ENCODE data around the gene KDM2B.

KDM2B gene

GRCh38 chr12:121512561-121512960, 68.3 kb downstream of the KDM2B start:
- Histone ChIP-seq H3K4ac (ENCODE audit: low read length) (no peak overlapping the region), H4K8ac (ENCODE audit: low read depth, low read length) (no peak overlapping the region), H4K91ac (ENCODE audit: low read depth, low read length, poor library complexity) (no peak overlapping the region), H3K18ac (ENCODE audit: low read length) (no peak overlapping the region), H2BK5ac (ENCODE audit: low read length) (peak overlapping the region; percentile 78), H3K4me2 (ENCODE audit: insufficient read depth, low read length, poor library complexity, severe bottlenecking) (no peak overlapping the region), H3K27ac (replicated peaks; ENCODE audit: low read length) (no peak overlapping the region), H2AK5ac (ENCODE audit: low read depth, low read length) (no peak overlapping the region), H2BK12ac (ENCODE audit: low read length) (no peak overlapping the region), H3K4me3 (ENCODE audit: low read length in 2 of 2) (no peak overlapping the region), H3K23ac (ENCODE audit: low read depth, low read length, poor library complexity) (no peak overlapping the region), H3K4me1 (ENCODE audit: control insufficient read depth in 2 of 2, insufficient read depth in 1 of 2, low read depth in 1 of 2, low read length in 2 of 2) (peaks cover 0 to 2% of the 10 kb centered on the region in 2 donors), H3K27me3 (ENCODE audit: control insufficient read depth in 3 of 3, insufficient read depth in 3 of 3, low read depth in 1 of 3, low read length in 3 of 3) (no peaks in the 10 kb centered on the region), H3K9ac (ENCODE audit: low read depth, low read length, poor library complexity) (no peak overlapping the region), H3K9me3 (replicated peaks in 1 of 2; ENCODE audit: control insufficient read depth in 2 of 2, insufficient read depth in 1 of 2, low read depth in 1 of 2, low read length in 2 of 2) (peaks cover 0 to 11% of the 10 kb centered on the region in 2 donors), H2BK120ac (ENCODE audit: low read depth, low read length) (peak overlapping the region; percentile 65), H3K14ac (ENCODE audit: low read length) (no peak overlapping the region), H2BK15ac (ENCODE audit: low read length) (no peak overlapping the region), H3K79me1 (ENCODE audit: low read depth, low read length) (peaks cover 6% of the 10 kb centered on the region), H3K36me3 (replicated peaks in 1 of 2; ENCODE audit: control insufficient read depth in 2 of 2, insufficient read depth in 2 of 2, low read length in 2 of 2) (peaks cover 48 to 86% of the 10 kb centered on the region in 2 donors), H2AFZ (ENCODE audit: low read length) (no peak overlapping the region)
- no peak for DNase-seq (ENCODE audit: low spot score)
- no CpG with 5 or more reads among the region's 12 CpGs for WGBS, 2 donors (ENCODE audit: extremely low coverage in 2 of 2, insufficient read length in 2 of 2, insufficient replicate concordance in 1 of 2)

- H2BK5ac ChIP-seq (ENCODE audit: low read length): no peak overlapping the region
- H4K8ac ChIP-seq (ENCODE audit: low read depth, low read length): no peak overlapping the region
- no peak overlapping the region for H3K4ac ChIP-seq (ENCODE audit: low read length)
- H3K14ac ChIP-seq (ENCODE audit: low read length): no peak overlapping the region
- no peak overlapping the region for H2BK120ac ChIP-seq (ENCODE audit: low read depth, low read length)
- H3K36me3 ChIP-seq (replicated peaks in 1 of 2; ENCODE audit: control insufficient read depth in 2 of 2, insufficient read depth in 2 of 2, low read length in 2 of 2): peaks cover 48 to 89% of the 10 kb centered on the region in 2 donors
- no peak overlapping the region for H2BK12ac ChIP-seq (ENCODE audit: low read length)
- no peak overlapping the region for H2AFZ ChIP-seq (ENCODE audit: low read length)
- peaks cover 6% of the 10 kb centered on the region for H3K79me1 ChIP-seq (ENCODE audit: low read depth, low read length)
- H2AK5ac ChIP-seq (ENCODE audit: low read depth, low read length): no peak overlapping the region
- no peaks in the 10 kb centered on the region for H3K27me3 ChIP-seq (ENCODE audit: control insufficient read depth in 3 of 3, insufficient read depth in 3 of 3, low read depth in 1 of 3, low read length in 3 of 3)
- H3K9ac ChIP-seq (ENCODE audit: low read depth, low read length, poor library complexity): no peak overlapping the region
- no peak overlapping the region for H3K4me3 ChIP-seq (ENCODE audit: low read length in 2 of 2)
- no peak overlapping the region for H4K91ac ChIP-seq (ENCODE audit: low read depth, low read length, poor library complexity)
- no peak overlapping the region for H3K4me2 ChIP-seq (ENCODE audit: insufficient read depth, low read length, poor library complexity, severe bottlenecking)
- H3K18ac ChIP-seq (ENCODE audit: low read length): no peak overlapping the region
- H2BK15ac ChIP-seq (ENCODE audit: low read length): no peak overlapping the region
- H3K4me1 ChIP-seq (ENCODE audit: control insufficient read depth in 2 of 2, insufficient read depth in 1 of 2, low read depth in 1 of 2, low read length in 2 of 2): peaks cover 0 to 2% of the 10 kb centered on the region in 2 donors
- DNase-seq (ENCODE audit: low spot score): no peak
- peaks cover 0 to 10% of the 10 kb centered on the region in 2 donors for H3K9me3 ChIP-seq (replicated peaks in 1 of 2; ENCODE audit: control insufficient read depth in 2 of 2, insufficient read depth in 1 of 2, low read depth in 1 of 2, low read length in 2 of 2)
- H3K27ac ChIP-seq (replicated peaks; ENCODE audit: low read length): no peak overlapping the region
- no peak overlapping the region for H3K23ac ChIP-seq (ENCODE audit: low read depth, low read length, poor library complexity)
- whole genome bisulfite sequencing, 2 donors (ENCODE audit: extremely low coverage in 2 of 2, insufficient read length in 2 of 2, insufficient replicate concordance in 1 of 2): no CpG with 5 or more reads among the region's 12 CpGs
Measured at GRCh38 chr12:121511916-121512315, 68.9 kb downstream of the KDM2B start.

- Histone ChIP-seq H3K9me3 (replicated peaks in 1 of 2; ENCODE audit: control insufficient read depth in 2 of 2, insufficient read depth in 1 of 2, low read depth in 1 of 2, low read length in 2 of 2) (peaks cover 0 to 4% of the 10 kb centered on the region in 2 donors), H3K79me1 (ENCODE audit: low read depth, low read length) (peaks cover 6% of the 10 kb centered on the region), H2AK5ac (ENCODE audit: low read depth, low read length) (no peak overlapping the region), H3K18ac (ENCODE audit: low read length) (no peak overlapping the region), H2AFZ (ENCODE audit: low read length) (no peak overlapping the region), H3K27me3 (ENCODE audit: control insufficient read depth in 3 of 3, insufficient read depth in 3 of 3, low read depth in 1 of 3, low read length in 3 of 3) (no peaks in the 10 kb centered on the region), H2BK12ac (ENCODE audit: low read length) (no peak overlapping the region), H3K4ac (ENCODE audit: low read length) (no peak overlapping the region), H3K9ac (ENCODE audit: low read depth, low read length, poor library complexity) (no peak overlapping the region), H2BK15ac (ENCODE audit: low read length) (no peak overlapping the region), H3K27ac (replicated peaks; ENCODE audit: low read length) (no peak overlapping the region), H3K4me2 (ENCODE audit: insufficient read depth, low read length, poor library complexity, severe bottlenecking) (no peak overlapping the region), H3K14ac (ENCODE audit: low read length) (no peak overlapping the region), H3K4me1 (ENCODE audit: control insufficient read depth in 2 of 2, insufficient read depth in 1 of 2, low read depth in 1 of 2, low read length in 2 of 2) (peaks cover 0 to under 1% of the 10 kb centered on the region in 2 donors), H2BK120ac (ENCODE audit: low read depth, low read length) (no peak overlapping the region), H3K36me3 (replicated peaks in 1 of 2; ENCODE audit: control insufficient read depth in 2 of 2, insufficient read depth in 2 of 2, low read length in 2 of 2) (peaks cover 42 to 87% of the 10 kb centered on the region in 2 donors), H3K23ac (ENCODE audit: low read depth, low read length, poor library complexity) (no peak overlapping the region), H4K91ac (ENCODE audit: low read depth, low read length, poor library complexity) (no peak overlapping the region), H3K4me3 (ENCODE audit: low read length in 2 of 2) (no peak overlapping the region), H2BK5ac (ENCODE audit: low read length) (no peak overlapping the region), H4K8ac (ENCODE audit: low read depth, low read length) (no peak overlapping the region)
- WGBS, 2 donors (ENCODE audit: extremely low coverage in 2 of 2, insufficient read length in 2 of 2, insufficient replicate concordance in 1 of 2): no CpG with 5 or more reads among the region's 16 CpGs
- DNase-seq (ENCODE audit: low spot score): no peak
Measured at GRCh38 chr12:121509339-121509738, 71.5 kb downstream of the KDM2B start.

GRCh38 chr12:121508533-121508932, 72.3 kb downstream of the KDM2B start:
- Histone ChIP-seq H4K91ac (ENCODE audit: low read depth, low read length, poor library complexity) (no peak overlapping the region), H2BK15ac (ENCODE audit: low read length) (no peak overlapping the region), H3K23ac (ENCODE audit: low read depth, low read length, poor library complexity) (peak overlapping the region; percentile 37), H2BK12ac (ENCODE audit: low read length) (no peak overlapping the region), H3K4me3 (ENCODE audit: low read length in 2 of 2) (no peak overlapping the region), H3K9me3 (replicated peaks in 1 of 2; ENCODE audit: control insufficient read depth in 2 of 2, insufficient read depth in 1 of 2, low read depth in 1 of 2, low read length in 2 of 2) (peaks cover 0 to 4% of the 10 kb centered on the region in 2 donors), H3K27me3 (ENCODE audit: control insufficient read depth in 3 of 3, insufficient read depth in 3 of 3, low read depth in 1 of 3, low read length in 3 of 3) (no peaks in the 10 kb centered on the region), H2BK120ac (ENCODE audit: low read depth, low read length) (no peak overlapping the region), H4K8ac (ENCODE audit: low read depth, low read length) (no peak overlapping the region), H3K4me2 (ENCODE audit: insufficient read depth, low read length, poor library complexity, severe bottlenecking) (no peak overlapping the region), H3K4ac (ENCODE audit: low read length) (no peak overlapping the region), H3K36me3 (replicated peaks in 1 of 2; ENCODE audit: control insufficient read depth in 2 of 2, insufficient read depth in 2 of 2, low read length in 2 of 2) (peaks cover 45 to 88% of the 10 kb centered on the region in 2 donors), H2AFZ (ENCODE audit: low read length) (no peak overlapping the region), H3K9ac (ENCODE audit: low read depth, low read length, poor library complexity) (no peak overlapping the region), H2BK5ac (ENCODE audit: low read length) (no peak overlapping the region), H3K79me1 (ENCODE audit: low read depth, low read length) (peaks cover 6% of the 10 kb centered on the region), H2AK5ac (ENCODE audit: low read depth, low read length) (no peak overlapping the region), H3K18ac (ENCODE audit: low read length) (peak overlapping the region; percentile 57), H3K14ac (ENCODE audit: low read length) (no peak overlapping the region), H3K4me1 (ENCODE audit: control insufficient read depth in 2 of 2, insufficient read depth in 1 of 2, low read depth in 1 of 2, low read length in 2 of 2) (no peaks in the 10 kb centered on the region), H3K27ac (replicated peaks; ENCODE audit: low read length) (no peak overlapping the region)
- WGBS, 2 donors (ENCODE audit: extremely low coverage in 2 of 2, insufficient read length in 2 of 2, insufficient replicate concordance in 1 of 2): no CpG with 5 or more reads among the region's 11 CpGs
- DNase-seq (ENCODE audit: low spot score): no peak

All from neuronal stem cell (in vitro differentiated cells).